ENCODE results near the gene CHD1. TPM values are rescaled to one million over a fixed set of nuclear protein-coding genes. Genes with fewer than 3 reads are reported as not detected.

CHD1 gene
- total and polyA plus RNA-seq, 2 of the 13 experiments (the other 11 are each of a cell fraction or from before 2014, with no cell fraction given) = 22.8 to 55.9 TPM

- TF ChIP-seq GRHL1 (CRISPR knock-in tag; conservative IDR thresholded peaks at IDR 0.05) (no peak), SRSF9 (IDR thresholded peaks at IDR 0.05; ENCODE audit: borderline replicate concordance, insufficient read depth, low read depth, low read length, poor library complexity, severe bottlenecking) (no peak)
Measured at GRCh38 chr5:98916540-98916939, 12.3 kb downstream of the CHD1 start (continued).

- no peak for DNase-seq (ENCODE audit: low spot score)
- Histone ChIP-seq H3K9me3 (ENCODE audit: low read length) (no peaks in the 10 kb centered on the region), H3K4me2 (ENCODE audit: low read depth, low read length) (no peak overlapping the region), H4K20me1 (ENCODE audit: insufficient read depth, low read length) (peaks cover 9% of the 10 kb centered on the region; the same call in 1 of the 2 replicates), H3K79me2 (ENCODE audit: insufficient read depth, low read length) (peaks cover 89% of the 10 kb centered on the region), H3K27ac (ENCODE audit: extremely low read length, insufficient read depth, low read length) (no peak overlapping the region), H2AFZ (ENCODE audit: low read length) (no peak overlapping the region), H3K9ac (ENCODE audit: insufficient read depth, low read depth, low read length) (no peak overlapping the region), H3K36me3 (replicated peaks in 1 of 2; ENCODE audit: control insufficient read depth in 1 of 2, insufficient read depth in 2 of 2, low read length in 2 of 2) (peaks cover 3 to 15% of the 10 kb centered on the region in 2 experiments), H3K4me1 (ENCODE audit: insufficient read depth, low read length) (no peaks in the 10 kb centered on the region), H3K27me3 (ENCODE audit: control insufficient read depth in 1 of 2, insufficient read depth in 2 of 2, low read length in 2 of 2) (no peaks in the 10 kb centered on the region), H3K4me3 (replicated peaks in 1 of 3; ENCODE audit: insufficient read depth in 1 of 3, low read depth in 2 of 3, low read length in 3 of 3) (no peak overlapping the region)
- intact Hi-C loops (cut with micrococcal nuclease; ENCODE audit: unreplicated experiment) (no loop called here), in situ Hi-C loops (cut with HindIII; ENCODE audit: extremely low pct_ligation_motif_present, low pct_unique_long_range_greater_than_20kb) (no loop called here)
- CTCF ChIA-PET (ENCODE audit: low intra/inter-chr PET ratio, low total read pairs) = no interaction called here
- TF ChIP-seq ZNF883 (CRISPR knock-in tag; IDR thresholded peaks at IDR 0.05; ENCODE audit: not compliant biosample characterization) (no peak), RARG (CRISPR knock-in tag; IDR thresholded peaks at IDR 0.05; ENCODE audit: low read depth) (no peak), GPN1 (CRISPR knock-in tag; IDR thresholded peaks at IDR 0.05; ENCODE audit: borderline replicate concordance) (no peak), SOX5 (CRISPR knock-in tag; IDR thresholded peaks at IDR 0.05; ENCODE audit: borderline replicate concordance) (no peak), HMGXB4 (CRISPR knock-in tag; IDR thresholded peaks at IDR 0.05; ENCODE audit: borderline replicate concordance in 1 of 2, low read depth in 1 of 2) (no peak), ZNF605 (CRISPR knock-in tag; IDR thresholded peaks at IDR 0.05) (no peak), ATF7-NPFF (CRISPR knock-in tag; IDR thresholded peaks at IDR 0.05; ENCODE audit: low read depth) (no peak)
- ATAC-seq = no peak
- FAIRE-seq = no peak
- BruUV-seq (replicated peaks) = no TSS peak
- POLR2A ChIA-PET = interaction anchor here (2.6 kb wide), 1 partner anchor 15 kb away, joined by 10 read pairs; the partner anchor contains the start of gene CHD1
Measured at GRCh38 chr5:98913911-98914310, 14.9 kb downstream of the CHD1 start.

Measured in HepG2 (cell line).